ENCODE data around the gene NFATC1.

DNA sequence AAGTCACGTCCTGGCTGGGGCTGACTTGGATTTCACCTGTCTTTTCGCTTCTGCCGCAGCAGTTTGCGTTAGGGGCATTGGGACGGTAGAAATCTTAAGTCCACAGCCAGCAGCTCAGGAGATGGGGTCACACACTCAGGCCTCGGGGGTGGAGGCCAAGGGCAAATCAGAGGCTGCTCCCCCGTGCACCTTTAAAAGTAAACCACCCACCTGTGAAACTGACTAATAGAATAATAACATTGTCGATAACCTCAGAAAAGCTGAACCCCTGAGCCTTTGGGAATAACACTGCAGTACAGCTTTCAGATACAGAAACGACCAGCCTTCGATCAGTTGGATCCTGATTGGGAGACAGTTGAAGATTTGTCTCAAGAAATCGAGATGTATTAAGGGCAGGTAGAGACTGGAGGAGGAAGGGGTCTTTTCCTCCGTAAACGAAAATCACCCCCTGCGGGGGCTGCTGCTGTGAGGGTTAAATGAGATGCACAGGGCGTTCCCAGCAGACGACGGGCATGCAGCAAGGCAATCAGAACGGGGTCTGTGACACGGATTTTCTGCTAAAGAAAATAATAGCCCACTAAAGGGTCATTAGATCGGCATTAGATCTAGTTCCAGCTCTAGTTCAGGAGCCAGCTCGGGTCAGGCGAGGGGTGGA, 16.4 kb upstream of the NFATC1 start:
- TF ChIP-seq, protein P1, sequence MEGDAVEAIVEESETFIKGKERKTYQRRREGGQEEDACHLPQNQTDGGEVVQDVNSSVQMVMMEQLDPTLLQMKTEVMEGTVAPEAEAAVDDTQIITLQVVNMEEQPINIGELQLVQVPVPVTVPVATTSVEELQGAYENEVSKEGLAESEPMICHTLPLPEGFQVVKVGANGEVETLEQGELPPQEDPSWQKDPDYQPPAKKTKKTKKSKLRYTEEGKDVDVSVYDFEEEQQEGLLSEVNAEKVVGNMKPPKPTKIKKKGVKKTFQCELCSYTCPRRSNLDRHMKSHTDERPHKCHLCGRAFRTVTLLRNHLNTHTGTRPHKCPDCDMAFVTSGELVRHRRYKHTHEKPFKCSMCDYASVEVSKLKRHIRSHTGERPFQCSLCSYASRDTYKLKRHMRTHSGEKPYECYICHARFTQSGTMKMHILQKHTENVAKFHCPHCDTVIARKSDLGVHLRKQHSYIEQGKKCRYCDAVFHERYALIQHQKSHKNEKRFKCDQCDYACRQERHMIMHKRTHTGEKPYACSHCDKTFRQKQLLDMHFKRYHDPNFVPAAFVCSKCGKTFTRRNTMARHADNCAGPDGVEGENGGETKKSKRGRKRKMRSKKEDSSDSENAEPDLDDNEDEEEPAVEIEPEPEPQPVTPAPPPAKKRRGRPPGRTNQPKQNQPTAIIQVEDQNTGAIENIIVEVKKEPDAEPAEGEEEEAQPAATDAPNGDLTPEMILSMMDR (conservative IDR thresholded peaks at IDR 0.05): peak; percentile 68
- TF ChIP-seq ZFX (IDR thresholded peaks at IDR 0.05): no peak

Data from C4-2B (cell line).